Left lobe of liver (tissue), 2 donors: ENCODE measurements around the gene IQCF5. TPM values are rescaled to one million over a fixed set of nuclear protein-coding genes. Genes with fewer than 3 reads are reported as not detected.
A peak's percentile ranks its signal among the peaks of the same experiment; 100 is the strongest.
"Not testable (repeated sequence)": the region's sequence is repeated elsewhere in the genome, so short reads cannot be mapped to it uniquely, and the experiment has no call there.

Experiments used
- ATAC-seq: fragments of 200-7000 bp; cut with Tn5 transposase; one replicate; pipeline ENCODE4 v1.9.1; 2020; ENCODE audit warnings: mild to moderate bottlenecking, moderate library complexity
- DNase-seq: peaks from one replicate; pipeline ENCODE4 v3.0.0-alpha.2; 2020; ENCODE audit warnings: low spot score
- total RNA-seq: library from RNA; stranded (reverse); gene quantifications from one replicate; pipeline ENCODE4 v1.2.1, GENCODE V29; 2021
- donor health status: DM: no; HTN: no; CAD: no; lungs with moderate emphysema.
- donor health status: DM: no; HTN: yes; CAD: no.

The IQCF5 gene
- not detected for total RNA-seq

DNA sequence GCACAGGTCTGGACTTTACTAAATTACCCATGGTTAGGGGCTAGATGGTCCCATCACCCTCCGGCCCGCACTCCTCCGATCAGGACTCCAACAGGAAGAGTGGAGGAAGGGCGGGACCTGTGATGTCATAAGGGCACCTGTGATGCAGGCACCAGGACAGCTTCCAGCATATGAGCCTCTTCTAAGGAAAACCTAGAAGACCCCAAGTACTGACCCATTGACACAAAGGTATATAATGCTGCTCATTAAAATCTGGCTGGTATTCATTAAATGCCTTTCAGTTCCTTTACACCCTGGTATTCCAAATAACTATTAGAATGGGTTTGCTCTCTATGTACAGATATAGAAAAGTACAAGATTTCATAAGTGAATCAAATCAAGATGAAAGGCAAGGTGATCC is at the start of gene IQCF5:
Gene IQCF5, minus strand, starts transcription at position 101 of the 400 bp plus-strand sequence. Its CDS starts 70 bp downstream, at position 31.
- ATAC-seq, result no peak
- DNase-seq, result no peak

DNA sequence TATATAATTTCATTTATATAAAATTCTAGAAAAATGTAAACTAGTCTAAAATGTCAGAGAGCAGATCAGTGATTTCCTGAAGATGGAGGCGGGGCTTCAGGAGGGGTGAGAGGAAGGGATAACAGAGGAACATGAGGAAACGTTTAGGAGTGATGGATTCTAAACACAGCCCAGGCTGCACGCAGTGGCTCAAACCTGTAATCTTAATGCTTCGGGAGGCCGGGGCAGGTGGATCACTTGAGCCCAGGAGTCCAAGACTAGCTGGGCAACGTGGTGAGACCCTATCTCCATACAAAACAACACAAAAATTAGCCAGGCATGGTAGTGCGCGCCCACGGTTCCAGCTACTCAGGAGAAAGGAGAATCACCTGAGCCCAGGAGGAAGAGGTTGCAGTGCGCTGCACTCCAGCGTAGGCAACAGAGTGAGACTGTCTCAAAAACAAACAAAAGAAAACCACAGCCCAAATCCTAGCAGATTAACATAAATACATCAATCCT is 45.7 kb upstream of the IQCF5 start:
- no peak for ATAC-seq

DNA sequence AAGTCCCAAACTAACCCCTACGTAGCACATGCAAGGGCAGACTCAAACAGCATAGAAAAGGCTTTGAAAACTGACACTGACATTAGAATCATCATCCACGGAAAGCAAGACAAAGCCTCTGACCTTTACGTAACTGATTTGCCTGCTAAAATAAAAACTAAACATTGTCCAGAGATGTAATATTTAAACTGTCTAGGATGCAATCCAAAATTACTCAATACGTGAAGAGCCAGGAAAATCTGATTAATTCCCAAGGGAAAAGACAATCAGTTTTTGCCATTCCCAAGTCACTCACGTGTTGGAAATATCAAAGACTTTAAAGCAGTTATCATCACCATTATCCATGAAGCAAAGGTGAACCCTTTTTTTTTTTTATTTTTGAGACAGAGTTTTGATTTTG is 41.0 kb upstream of the IQCF5 start:
- DNase-seq (no peak), ATAC-seq (peak; percentile 63)

More for the DNA sequence above, 45.7 kb upstream of the IQCF5 start:
- DNase-seq, result no peak

DNA sequence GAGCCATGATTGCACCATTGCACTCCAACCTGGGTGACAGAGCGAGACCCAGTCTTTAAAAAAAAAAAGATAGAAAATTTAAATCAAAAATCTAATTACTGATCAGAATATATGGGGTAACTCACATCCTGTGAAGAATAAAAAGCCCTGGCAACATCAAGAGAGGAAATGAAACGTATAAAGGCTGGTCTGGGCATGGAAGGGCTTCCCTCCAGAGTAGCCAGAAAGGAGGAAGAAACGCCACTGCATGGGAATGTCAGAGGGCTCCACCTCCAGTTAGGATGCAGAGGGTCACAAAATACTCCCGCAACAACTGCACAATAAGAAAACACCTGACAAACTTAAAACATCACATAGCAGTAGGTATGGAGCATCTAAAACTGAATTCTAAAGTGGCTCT is 32.6 kb upstream of the IQCF5 start:
- ATAC-seq (no peak), DNase-seq (no peak)

DNA sequence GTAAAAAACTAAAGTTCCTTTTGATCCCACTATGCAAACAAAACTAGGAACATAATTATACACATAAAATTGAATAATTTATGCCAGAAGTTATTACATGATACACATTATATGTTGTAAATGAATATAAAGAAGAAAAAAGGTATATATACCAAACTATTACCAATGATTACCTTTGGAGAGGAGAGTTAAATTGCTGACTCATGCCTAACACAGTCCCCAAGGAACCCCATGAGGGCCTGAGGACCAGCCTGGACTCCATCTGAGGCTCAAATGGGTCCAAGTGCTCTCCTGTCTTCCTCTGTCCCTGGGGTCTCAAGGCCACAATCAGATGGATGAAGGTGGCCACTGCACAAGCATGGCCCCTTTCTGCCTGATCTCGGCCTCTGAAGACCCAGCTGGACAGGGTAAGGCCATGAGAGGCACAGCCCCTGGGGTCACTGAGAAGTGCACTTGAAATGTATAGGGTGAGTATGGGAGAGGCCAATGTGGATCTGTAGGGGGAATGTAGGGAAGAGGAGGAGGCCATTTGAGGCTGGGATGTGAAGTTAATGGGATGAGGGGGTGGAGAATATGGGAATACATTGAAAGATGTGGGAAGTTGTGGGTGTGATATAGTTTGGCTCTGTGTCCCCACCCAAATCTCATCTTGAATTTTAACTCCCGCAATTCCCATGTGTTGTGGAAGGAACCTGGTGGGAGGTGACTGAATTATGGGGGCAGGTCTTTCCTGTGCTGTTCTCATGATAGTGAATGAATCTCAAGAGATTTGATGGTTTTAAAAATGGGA is 28.8 kb upstream of the IQCF5 start:
- ATAC-seq (no peak), DNase-seq (no peak)

DNA sequence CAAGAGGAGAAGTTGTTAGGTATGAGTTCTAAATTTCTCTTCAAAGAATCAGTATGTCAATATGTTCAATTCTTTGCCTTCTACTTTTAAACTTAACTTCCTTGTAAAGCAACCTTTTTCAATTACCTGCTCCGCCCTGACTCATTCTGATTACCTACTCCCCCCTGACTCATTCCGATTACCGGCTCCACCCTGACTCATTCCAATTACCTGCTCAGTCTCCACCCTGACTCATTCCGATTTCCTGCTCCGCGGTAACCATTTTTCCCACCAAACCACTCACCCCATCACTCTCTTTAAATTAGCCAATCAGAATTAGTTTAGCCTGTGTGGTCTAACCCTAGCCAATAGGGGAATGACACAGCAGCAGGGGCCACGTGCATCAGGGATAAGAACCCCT is 27.0 kb upstream of the IQCF5 start:
- not testable (repeated sequence) for ATAC-seq, DNase-seq

DNA sequence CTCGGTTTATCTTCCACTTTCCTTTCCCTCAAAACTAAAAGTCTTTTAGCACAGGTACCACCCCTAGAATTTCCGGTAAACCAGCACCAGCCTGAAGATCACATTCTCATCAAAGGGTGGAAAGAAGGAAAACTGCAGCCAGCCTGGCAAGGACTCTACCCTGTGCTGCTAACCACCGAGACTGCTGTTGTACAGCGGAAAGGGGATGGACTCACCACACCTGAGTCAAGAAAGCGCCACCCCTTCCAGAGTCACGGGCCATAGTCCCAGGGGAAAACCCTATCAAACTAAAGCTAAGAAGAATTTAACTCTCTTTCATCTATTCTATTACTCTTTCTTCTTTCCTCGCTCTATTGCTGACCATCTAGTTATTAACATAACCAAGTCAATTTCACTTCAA is 24.6 kb upstream of the IQCF5 start:
- DNase-seq, ATAC-seq: not testable (repeated sequence)

DNA sequence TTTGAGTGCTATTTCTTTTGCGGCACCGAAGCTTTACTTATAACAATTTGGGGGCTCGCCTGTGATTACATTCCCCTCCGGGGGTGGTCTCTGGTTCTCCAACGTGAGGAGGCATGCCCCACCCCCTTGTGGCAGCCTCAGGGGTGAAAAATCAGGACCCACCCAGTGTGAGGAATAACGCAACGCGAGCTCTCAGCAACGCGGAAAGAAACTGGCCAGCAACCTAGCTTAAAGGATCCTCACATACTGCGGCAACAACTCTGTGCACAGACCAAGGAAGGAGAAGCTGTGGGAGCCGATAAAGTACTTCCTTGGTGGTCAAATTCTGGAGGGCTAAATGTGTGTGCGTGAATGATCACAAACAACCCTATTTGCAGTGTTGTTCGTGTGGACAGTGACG is 22.0 kb upstream of the IQCF5 start:
- ATAC-seq (no peak), DNase-seq (no peak)

DNA sequence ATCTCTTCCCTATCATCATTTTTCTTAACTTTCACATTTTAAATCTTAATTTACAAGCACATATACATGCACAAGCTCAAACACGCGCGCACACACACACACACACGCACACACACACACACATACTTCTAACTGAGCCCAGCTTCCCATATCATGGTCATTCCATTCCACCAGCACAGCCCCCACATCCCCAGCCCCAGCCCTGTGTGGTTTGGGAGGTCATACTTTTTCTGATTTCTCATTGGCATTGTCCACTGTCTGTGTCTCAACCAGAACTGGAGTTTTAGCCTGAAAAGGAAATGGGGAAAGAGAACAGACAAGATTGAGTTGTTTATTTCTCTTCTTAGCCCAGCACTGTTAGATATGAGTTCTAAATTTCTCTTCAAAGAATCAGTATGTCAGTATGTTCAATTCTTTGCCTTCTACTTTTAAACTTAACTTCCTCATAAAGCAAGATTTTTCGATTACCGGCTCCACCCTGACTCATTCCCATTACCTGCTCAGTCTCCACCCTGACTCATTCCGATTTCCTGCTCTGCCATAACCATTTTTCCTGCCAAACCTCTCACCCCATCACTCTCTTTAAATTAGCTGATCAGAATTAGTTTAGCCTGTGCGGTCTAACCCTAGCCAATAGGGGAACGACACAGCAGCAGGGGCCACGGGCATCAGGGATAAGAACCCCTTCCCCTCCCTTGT is 21.4 kb upstream of the IQCF5 start:
- no peak for DNase-seq
- ATAC-seq, result no peak

DNA sequence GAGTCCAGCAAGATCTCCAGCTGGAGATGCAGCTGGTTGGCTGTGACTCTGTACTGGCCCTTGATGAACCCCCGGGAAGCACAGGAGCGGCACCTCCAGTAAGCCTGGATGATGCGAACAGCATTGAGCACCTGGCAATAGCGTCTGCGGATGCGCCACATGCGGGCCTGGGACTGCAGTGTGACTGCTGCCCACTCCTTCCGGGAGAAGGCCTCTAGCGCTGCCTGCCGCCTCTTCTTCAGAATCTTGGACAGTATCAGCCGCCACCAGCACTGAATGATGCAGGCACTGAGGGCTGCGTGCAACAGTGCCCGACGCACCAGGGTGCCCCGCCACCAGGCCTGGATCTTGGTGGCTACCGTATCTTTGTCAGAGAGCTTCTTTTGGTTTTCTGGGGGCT is 19.5 kb upstream of the IQCF5 start:
- ATAC-seq, result no peak
- DNase-seq, result no peak

DNA sequence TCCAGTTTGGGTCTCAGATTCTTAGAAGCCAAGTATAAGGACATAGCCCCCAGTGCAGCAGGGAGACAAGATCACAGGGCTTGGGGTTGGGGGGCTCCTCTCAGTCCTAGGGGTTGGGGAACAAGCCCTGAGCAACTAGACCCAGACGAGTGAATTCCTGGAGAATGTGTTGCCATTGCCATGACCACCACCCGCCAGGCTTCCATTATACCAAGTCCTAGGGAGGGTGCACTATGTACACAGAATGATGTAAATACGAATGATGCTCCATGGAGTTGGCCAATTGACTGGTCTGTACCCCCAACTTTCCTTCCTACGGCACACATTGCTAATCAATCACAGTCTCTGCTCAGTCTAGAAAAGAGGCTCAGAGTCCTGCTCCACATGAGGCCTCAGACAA is 19.0 kb upstream of the IQCF5 start:
- DNase-seq (no peak), ATAC-seq (no peak)

DNA sequence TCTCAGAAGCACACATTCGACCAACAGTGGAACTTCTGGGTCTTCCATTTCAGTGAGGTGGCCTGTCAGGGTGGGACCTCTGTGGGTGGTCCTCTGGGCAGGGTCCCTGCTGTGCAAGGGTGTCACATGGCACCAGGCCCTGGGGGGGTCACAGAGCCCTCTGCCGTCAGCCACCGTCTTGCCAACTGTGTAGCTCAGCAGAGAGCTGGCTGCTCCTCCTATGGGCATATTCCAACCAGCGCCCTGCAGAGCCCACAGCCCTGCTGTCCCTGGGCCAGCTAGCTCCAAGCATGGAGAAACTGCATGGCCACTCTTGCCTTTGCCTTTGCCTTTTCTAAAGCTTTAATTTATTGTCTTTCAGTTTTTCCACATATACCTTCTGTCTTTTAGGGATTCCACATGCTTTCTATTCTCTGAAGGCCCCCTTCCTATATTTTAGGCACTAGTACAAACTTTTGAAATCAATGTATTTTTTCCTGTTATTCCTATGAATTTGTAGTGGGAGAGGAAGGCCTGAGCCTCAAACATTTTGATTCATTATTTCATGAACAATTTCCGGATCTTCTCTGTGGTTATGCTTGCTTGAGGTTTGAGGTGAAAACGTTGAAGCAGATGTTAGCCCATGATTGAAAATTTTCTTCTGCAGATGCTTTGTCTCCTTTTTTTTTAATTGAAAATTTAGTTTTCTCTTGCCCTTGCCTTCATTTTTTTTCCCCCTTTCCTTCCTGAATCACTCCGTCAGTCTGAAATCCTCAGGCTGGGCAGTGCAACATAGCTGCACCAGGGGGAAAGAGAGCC is 16.0 kb upstream of the IQCF5 start:
- no peak for ATAC-seq
- no peak for DNase-seq

DNA sequence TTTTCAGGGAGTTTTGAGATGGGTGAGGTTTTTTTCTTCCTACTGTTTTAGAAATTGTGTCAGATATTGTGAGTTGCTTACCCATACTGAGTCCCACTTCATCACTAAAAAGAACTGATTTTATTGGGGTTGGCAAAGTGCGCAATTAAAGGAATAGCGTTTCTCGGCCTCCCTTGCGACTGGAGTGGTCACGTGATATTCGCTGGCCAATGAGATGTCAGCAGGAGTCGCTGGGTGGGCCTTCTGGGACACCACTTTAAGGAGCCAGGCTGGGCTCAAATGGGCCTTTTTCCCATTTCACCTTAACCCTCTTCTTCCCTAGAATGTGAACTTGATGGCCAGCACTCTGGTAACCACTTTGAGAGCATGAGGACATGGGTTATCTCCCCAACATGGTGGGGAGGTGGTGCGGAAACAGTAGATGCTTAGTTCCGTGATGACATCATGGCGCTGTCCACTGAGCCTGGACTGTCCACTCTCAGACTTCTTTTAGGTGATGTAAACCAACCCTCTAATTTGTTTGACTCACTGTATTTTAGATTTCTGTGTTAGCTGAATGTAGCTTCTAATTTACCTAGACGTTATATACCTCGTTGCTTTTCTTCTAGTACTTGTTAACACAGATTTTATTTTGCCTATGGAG is 13.2 kb upstream of the IQCF5 start:
- no peak for DNase-seq
- no peak for ATAC-seq

DNA sequence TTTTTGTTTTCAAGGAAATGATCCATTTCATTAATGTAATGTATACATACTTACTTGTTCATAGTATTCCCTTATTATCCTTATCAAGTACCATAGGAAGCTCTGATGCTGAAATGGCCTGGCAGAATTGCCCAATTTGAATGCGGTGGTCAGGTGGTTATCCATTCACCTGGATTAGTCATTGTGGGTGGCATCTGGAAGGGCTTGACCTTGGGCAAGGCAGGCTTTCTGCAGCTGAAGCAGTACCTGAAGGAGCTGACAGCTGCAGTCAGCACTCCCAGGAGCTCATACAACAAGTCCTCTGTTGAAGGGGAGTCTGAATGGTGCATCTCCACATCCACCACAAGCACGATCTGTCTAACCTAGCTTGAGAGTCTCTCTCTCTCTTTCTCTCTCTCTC is 12.2 kb upstream of the IQCF5 start:
- DNase-seq, result no peak
- no peak for ATAC-seq

DNA sequence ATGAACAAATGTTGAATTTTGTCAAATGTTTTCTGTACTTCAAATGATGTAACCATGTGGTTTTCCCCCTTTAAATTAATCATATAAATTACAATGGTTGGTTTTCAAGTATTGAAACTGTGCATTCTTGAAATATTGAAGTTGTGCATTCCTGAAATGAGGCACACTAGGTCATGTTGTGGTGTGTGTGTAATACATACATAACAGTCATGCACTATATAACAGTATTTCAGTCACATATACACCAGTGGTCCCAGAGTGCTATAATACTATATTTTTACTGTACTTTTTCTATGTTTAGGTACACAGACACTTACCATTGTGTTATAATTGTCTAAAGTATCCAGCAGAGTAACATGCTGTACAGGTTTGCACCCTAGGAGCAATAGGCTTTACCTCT is 11.0 kb upstream of the IQCF5 start:
- DNase-seq, result no peak
- ATAC-seq, result no peak

DNA sequence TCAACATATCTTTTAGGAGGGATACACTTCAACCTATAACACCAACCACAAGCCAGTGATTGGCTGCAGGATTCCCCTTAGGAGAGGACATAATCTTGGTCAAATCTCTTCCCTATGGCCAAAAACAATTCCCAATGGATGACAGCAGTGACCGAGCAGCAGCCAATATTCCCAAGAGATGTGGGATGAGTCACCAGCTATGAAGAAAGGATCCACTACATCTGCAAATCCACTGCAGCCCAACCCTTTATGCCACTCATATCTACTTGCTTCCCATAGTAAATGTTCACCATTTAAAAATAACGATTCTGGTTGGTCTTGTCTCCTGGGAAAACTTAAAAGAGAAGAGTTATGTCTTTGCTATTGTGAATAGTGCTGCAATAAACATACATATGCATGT is 4.5 kb upstream of the IQCF5 start:
- DNase-seq (no peak), ATAC-seq (no peak)

DNA sequence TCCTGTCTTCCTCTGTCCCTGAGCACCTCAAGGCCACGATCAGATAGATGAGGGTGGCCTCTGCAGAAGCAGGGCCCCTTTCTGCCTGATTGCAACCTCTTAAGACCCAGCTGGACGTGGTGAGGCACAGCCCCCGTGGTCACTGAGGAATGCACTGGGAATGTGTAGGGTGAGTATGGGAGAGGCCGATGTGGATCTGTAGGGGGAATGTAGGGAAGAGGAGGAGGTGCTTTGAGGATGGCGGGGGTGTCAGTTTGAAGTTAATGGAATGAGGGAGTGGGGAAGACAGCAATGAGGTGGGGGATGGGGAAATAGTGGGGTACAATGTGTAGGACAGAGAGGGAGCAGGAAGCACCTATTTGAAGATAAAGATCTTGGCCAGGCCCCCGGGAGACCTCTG is 785 bp upstream of the IQCF5 start:
- ATAC-seq (no peak), DNase-seq (no peak)

DNA sequence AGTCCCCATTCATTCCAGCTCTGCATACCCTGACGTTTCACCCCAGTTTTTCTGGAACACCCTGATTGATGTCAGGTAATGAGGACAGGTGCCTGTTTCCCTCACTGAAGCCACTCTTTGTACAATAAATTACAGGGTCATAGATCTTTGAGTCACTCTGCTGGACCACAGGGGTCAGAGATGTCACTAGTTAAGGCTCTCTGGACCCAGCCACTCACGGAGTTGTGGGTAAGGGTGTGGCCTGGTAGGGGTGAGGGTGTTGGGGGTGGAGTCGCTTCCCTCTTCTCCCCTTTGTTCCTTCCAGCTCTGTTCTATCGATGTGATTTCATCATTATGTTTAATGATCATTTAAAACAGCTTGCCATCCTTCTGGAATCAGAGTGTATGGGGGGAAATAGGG is 512 bp downstream of the IQCF5 start:
- no peak for DNase-seq
- ATAC-seq, result no peak

DNA sequence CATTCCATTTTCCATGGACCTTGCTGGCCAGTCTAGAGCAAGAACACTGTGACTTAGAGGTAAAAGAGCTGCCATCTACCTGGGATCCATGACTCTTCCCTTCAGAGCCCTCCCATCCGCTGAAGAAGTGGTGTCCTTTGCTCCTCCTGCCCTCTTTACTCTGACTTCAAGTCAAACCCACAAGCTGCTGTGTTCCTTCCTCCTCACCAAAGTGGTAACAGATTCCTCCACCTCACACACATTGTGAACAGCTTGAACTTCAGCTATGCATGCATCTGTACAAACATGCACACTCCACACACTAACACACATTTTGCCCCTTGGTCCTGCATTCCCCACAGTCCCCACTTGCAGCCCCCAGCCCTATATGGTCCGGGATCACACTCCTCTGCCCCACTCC is 990 bp downstream of the IQCF5 start:
- DNase-seq, result no peak
- ATAC-seq, result no peak

DNA sequence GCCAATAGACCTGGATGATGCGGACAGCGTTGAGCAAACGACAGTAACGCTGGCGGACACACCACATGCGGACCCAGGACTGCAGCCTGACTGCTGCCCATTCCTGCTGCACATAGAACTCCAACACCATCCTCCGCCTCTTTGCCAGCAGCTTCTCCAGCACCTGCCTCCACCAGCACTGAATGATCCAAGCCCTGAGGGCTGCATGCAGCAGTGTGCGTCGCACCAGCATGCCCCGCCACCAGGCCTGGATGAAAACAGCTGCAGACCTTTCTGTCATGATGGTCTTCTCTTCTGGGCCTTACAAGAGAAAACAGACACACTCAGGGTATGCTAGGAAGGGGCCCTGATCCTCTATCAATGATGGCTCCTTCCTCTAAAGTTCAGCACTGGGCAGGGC is 1.5 kb downstream of the IQCF5 start:
- DNase-seq, result no peak
- no peak for ATAC-seq

DNA sequence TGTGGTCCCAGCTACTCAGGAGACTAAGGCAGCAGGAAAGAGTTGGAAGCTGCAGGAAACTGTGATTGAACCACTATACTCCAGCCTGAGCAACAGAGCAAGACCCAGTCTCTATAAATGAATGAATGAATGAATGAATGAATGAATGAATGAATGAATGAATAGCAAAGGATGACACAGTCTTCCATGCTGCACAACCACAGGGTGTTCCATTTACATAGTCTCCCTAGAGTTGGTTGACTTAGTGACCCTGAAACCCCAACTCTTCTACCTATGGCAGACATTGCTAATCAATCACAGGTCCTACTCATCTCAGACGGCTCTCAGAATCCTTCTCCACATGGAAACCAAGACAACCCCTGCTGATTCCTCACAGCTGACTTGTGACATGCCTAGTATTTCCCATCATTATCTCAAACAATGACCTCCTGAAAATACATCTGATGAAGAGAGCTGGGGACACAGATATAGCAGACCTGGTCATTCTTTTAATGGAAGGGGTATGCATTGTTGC is 2.1 kb downstream of the IQCF5 start:
- DNase-seq (no peak), ATAC-seq (no peak)
